Neural progenitor cell (in vitro differentiated cells): Measurements from ENCODE around the gene SYNGR3.

Source experiments
- EZH2 ChIP-seq: fragments of 200-600 bp; sonication (generic); IDR thresholded peaks from 2 replicates; pipeline ENCODE4 v1.6.1; 2017; ENCODE audit warnings: antibody characterized with exemption, mild to moderate bottlenecking, moderate library complexity
- EZH2phosphoT487 ChIP-seq: fragments of 200-600 bp; sonication (generic); IDR thresholded peaks from 2 replicates; pipeline ENCODE4 v1.6.1; 2017; ENCODE audit warnings: antibody characterized with exemption
- TF ChIP-seq, protein P1 (sequence below): fragments of 200-600 bp; sonication (generic); IDR thresholded peaks from 2 replicates; pipeline ENCODE4 v1.5.1; 2017; ENCODE audit warnings: antibody characterized with exemption, mild to moderate bottlenecking

DNA sequence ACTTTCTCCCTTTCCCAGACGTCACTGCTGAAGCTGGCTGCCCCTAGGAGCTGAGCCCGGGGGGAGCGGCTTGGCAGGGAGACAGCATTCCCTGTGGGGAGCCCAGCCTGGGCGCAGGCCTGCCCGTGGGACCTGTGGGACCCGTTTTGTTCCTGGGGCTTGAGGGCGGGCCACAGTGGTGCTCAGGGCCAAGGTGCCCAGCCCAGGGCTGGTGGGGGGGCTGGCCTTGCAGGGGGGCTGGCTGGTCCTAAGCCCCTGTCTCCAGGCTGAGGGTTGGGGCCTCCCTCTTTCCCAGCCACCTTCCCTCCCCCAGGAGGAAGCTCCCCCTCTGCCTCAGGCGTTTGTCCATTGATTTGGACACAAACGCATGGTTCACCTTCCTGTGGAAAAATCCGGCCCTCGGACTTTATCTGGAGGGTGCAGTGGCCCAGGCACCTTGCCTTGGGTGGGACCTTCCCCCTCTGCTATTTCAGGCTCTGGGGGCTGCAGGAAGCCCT, 41.4 kb downstream of the SYNGR3 start:
- TF ChIP-seq, protein P1, sequence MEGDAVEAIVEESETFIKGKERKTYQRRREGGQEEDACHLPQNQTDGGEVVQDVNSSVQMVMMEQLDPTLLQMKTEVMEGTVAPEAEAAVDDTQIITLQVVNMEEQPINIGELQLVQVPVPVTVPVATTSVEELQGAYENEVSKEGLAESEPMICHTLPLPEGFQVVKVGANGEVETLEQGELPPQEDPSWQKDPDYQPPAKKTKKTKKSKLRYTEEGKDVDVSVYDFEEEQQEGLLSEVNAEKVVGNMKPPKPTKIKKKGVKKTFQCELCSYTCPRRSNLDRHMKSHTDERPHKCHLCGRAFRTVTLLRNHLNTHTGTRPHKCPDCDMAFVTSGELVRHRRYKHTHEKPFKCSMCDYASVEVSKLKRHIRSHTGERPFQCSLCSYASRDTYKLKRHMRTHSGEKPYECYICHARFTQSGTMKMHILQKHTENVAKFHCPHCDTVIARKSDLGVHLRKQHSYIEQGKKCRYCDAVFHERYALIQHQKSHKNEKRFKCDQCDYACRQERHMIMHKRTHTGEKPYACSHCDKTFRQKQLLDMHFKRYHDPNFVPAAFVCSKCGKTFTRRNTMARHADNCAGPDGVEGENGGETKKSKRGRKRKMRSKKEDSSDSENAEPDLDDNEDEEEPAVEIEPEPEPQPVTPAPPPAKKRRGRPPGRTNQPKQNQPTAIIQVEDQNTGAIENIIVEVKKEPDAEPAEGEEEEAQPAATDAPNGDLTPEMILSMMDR: no peak
- no peak for TF ChIP-seq EZH2
- TF ChIP-seq EZH2phosphoT487: no peak
